GM18951 (cell line): ENCODE results near the gene CDC26.
A peak's percentile ranks its signal among the peaks of the same experiment; 100 is the strongest.

Experiments
- POLR2A ChIP-seq: IDR thresholded peaks from 4 replicates; pipeline ENCODE4 v1.6.1; 2011; ENCODE audit warnings: mild to moderate bottlenecking; ENCODE audit not compliant: insufficient read length, insufficient read depth; ENCODE audit errors: extremely low read depth
- in situ Hi-C: fragments of 300-500 bp; cut with MboI; formaldehyde crosslinking; loops from one replicate; pipeline ENCODE4 v1.12.0; 2022; ENCODE audit warnings: low sequenced_read_pairs, mixed read lengths, inconsistent platforms; ENCODE audit not compliant: unreplicated experiment

The CDC26 gene

DNA sequence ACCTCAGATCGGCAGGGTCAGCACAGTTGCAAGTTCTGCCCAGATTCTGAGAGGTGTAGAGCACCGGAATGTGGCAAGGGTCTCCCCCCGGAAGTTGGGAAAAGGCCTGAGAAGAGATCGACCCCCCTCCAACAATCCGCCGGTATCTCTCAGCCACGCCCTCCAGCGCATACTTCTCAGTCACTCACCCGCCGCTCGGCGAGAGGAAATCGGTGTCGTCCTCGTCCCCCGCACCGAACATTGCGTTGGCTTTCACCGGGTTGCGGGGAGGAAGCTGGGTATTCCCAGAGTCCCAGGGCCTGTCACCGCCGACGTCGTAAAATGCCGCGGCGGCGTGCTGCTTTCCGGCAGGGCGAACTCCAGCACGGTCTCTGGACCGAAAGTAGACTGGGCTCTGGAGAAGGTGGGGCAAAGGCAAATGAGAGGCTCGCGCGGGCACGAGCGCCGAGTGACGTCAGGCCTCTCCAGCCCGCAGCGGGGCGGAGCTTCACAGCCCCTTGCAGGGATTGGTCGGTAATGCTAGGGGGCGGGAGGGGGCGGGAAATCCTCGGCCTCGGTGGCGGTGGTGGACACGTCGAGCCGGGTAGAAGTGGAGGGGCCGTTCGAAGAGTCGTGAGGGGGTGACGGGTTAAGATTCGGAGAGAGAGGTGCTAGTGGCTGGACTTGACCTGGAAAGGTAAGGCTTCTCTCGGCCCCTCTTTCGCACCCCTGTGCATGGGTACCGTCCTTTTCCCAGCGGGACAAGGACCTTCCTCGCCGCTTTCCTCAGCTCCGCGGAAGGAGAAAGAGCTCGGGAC, 54.2 kb downstream of the CDC26 start, which contains the start of the genes FKBP15 and SLC31A1:
Gene FKBP15, minus strand, starts transcription at position 275 of the 797 bp plus-strand sequence. Its CDS starts 34 bp downstream, at position 241.
Gene SLC31A1, plus strand, starts transcription at position 542 of the 797 bp plus-strand sequence. CDS start 34,605 bp downstream, outside the sequence.
- TF ChIP-seq POLR2A = peak; percentile 76
- in situ Hi-C loops = no loop called here

DNA sequence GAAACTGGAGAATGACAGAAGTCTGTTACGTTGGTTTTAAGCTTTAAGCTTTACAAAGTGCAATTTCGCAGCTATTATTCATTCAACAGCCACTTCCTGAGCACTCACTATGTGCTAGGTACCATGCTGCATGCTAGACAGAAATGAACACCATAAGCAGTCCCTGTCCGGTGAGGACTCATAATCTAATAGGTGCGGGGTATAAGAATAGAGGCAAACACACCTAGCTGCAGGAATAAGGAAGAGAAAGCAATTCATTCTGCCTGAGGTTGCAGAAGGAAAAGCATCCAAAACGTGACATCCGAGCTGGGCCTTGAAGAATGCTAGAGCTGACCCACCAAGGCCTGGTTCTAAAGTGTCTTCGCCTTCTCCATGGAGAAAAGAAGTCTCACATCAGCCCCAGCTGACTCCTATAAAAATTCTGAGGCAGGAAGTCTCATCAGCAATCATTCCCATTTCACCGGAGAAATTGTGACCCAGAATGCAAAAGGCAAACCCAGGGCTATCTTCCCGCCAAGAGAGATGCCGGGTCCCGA, 54.8 kb downstream of the CDC26 start:
- TF ChIP-seq POLR2A = no peak
- in situ Hi-C loops = no loop called here

DNA sequence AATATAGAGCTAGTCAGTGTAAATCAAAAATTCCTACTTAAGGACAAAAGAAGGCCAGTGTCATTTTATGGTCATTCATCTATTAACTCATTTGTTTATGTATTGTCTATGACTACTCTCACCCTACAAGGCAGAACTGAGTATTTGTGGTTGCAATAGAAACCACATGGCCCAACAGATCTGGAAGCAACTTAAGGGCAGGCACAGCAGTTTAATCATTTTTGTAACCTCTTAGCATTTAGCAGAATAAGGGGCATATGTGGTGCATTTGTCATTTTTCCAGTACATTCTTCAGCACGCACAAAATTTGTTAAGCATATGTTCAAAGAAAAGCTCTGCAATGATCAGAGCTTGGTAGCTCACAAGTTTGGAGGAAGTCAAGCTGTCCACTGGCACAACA, 55.4 kb downstream of the CDC26 start:
- in situ Hi-C loops = no loop called here
- no peak for TF ChIP-seq POLR2A

DNA sequence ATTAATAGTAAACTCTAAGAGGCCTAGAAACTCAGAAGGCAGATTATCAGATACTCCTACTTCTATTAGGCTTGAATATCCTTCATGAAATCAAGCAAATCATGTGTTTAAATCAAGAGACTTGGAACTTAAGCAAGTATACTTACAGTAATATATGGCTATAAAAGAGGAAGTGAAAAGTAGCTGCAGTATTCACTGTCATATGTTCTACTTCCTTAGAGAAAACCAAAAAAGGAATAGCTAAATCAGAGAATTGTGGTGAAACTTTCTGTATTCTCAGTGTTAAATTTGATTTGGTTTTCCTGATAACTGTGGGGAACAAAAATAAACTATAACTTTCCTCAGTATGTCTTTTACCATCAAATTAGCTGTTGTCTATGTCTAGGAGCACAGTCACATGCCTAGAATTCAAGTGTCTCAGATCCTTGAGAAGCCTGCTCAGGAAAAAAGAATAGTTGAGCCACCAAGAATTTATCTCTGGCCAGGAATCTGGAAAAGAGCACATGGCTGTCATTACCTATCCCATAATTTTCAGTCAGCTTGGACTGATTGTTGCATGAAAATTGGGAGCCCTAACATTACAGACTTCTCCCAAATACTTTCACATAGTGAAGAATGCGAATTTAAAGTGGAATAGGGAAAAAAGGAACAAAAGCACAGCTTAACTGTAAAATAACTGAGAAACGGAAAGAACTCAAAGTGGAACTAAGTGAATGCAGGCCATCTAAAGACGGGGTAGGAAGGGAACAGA, 56.0 kb downstream of the CDC26 start:
- no peak for TF ChIP-seq POLR2A
- in situ Hi-C loops = no loop called here
